GM06990 (cell line): ENCODE measurements around the gene OR9G1.

Experiments
- DNase-seq: peaks from one replicate; pipeline ENCODE4 v3.0.0-alpha.2; 2011; ENCODE audit not compliant: insufficient read length; ENCODE audit errors: extremely low read depth
- H3K27me3 ChIP-seq: replicated peaks from 2 replicates; pipeline ENCODE4 v1.6.0; 2011; ENCODE audit warnings: low read length; ENCODE audit not compliant: control insufficient read depth, insufficient read depth
- H3K36me3 ChIP-seq: 2 replicates; pipeline ENCODE4 v1.5.1; 2011; ENCODE audit warnings: low read length; ENCODE audit not compliant: control insufficient read depth, insufficient read depth
- H3K4me3 ChIP-seq: replicated peaks from 2 replicates; pipeline ENCODE4 v1.5.1; 2011; ENCODE audit warnings: low read depth, mild to moderate bottlenecking, control low read depth, low read length
- CTCF ChIP-seq: IDR thresholded peaks from 2 replicates; pipeline ENCODE4 v1.5.1; 2011; ENCODE audit warnings: low read length, control low read depth, mild to moderate bottlenecking, inconsistent platforms; ENCODE audit not compliant: insufficient read depth, poor library complexity, severe bottlenecking

The OR9G1 gene

GRCh38 chr11:56693428-56693827, 5.5 kb upstream of the OR9G1 start:
- Histone ChIP-seq H3K4me3 (no peak overlapping the region), H3K36me3 (no peaks in the 10 kb centered on the region), H3K27me3 (no peaks in the 10 kb centered on the region)
- TF ChIP-seq CTCF = no peak
- DNase-seq = no peak

DNA sequence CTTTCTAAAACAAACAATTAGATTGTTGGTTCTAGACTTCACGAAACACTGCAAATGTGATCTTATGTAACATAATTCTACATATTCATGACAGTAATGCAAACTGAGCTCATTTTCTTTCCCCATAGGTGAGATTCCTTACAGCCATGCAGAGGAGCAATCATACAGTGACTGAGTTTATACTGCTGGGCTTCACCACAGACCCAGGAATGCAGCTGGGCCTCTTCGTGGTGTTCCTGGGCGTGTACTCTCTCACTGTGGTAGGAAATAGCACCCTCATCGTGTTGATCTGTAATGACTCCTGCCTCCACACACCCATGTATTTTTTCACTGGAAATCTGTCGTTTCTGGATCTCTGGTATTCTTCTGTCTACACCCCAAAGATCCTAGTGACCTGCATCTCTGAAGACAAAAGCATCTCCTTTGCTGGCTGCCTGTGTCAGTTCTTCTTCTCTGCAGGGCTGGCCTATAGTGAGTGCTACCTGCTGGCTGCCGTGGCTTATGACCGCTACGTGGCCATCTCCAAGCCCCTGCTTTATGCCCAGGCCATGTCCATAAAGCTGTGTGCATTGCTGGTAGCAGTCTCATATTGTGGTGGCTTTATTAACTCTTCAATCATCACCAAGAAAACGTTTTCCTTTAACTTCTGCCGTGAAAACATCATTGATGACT, 1.5 kb downstream of the OR9G1 start:
- Histone ChIP-seq H3K36me3 (no peaks in the 10 kb centered on the region), H3K27me3 (no peaks in the 10 kb centered on the region), H3K4me3 (no peak overlapping the region)
- no peak for DNase-seq
- TF ChIP-seq CTCF = no peak

DNA sequence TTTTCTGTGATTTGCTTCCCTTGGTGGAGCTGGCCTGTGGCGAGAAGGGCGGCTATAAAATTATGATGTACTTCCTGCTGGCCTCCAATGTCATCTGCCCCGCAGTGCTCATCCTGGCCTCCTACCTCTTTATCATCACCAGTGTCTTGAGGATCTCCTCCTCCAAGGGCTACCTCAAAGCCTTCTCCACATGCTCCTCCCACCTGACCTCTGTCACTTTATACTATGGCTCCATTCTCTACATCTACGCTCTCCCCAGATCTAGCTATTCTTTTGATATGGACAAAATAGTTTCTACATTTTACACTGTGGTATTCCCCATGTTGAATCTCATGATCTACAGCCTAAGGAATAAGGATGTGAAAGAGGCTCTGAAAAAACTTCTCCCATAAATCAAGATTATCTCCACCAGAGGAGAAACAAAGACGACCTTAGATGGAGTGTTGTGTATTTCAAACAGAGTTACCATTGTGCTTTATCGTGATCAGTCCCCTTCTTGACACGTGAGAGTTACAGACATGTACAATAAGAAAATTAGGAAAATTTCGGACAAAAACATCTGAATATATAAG, 2.1 kb downstream of the OR9G1 start:
- no peak overlapping the region for H3K4me3 ChIP-seq
- no peak for DNase-seq
- TF ChIP-seq CTCF = no peak
- no peaks in the 10 kb centered on the region for H3K27me3 ChIP-seq
- no peaks in the 10 kb centered on the region for H3K36me3 ChIP-seq

DNA sequence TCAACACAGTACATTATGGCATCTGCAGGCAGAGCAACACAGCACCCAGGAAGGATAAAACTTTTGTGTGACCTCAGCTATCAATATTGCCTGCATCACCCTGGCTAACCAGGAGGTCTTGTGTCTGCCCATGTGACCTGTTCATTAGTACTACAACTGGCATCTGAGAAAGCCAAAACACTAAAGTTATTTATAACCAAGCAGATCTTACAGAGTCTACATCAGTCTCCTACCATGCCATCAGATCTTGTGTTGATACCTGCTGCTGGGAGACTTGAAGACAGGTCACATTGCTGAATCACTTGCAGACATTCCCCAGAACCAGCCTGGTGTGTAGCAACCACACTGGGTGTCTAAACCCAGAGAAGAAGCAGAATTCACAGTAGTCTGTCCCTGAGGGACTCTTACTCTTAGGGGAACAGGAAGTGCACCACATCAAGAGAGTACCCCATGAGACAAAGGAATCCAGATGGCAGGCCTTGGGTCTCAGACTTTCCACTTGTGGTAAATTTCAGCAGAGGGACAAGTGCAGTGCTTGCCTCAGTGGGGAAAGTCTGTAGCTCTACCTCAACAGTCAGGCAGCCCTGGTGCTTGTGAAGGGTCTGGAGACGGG, 7.0 kb downstream of the OR9G1 start:
- H3K36me3 ChIP-seq = no peaks in the 10 kb centered on the region
- H3K4me3 ChIP-seq = no peak overlapping the region
- TF ChIP-seq CTCF = no peak
- DNase-seq = no peak
- H3K27me3 ChIP-seq = no peaks in the 10 kb centered on the region

- TF ChIP-seq CTCF = no peak
- Histone ChIP-seq H3K36me3 (no peaks in the 10 kb centered on the region), H3K4me3 (no peak overlapping the region), H3K27me3 (no peaks in the 10 kb centered on the region)
- DNase-seq = no peak
Measured at GRCh38 chr11:56706486-56706885, 7.6 kb downstream of the OR9G1 start.
